GM19351 (cell line): ENCODE data around the gene GPR162.
"Not testable (repeated sequence)": the region's sequence is repeated elsewhere in the genome, so short reads cannot be mapped to it uniquely, and the experiment has no call there.

Source experiments
- ATAC-seq: cut with Tn5 transposase; IDR thresholded peaks from one replicate; pipeline ENCODE4 v1.9.1; 2021; ENCODE audit warnings: mild to moderate bottlenecking, moderate library complexity; ENCODE audit not compliant: unreplicated experiment

The GPR162 gene

DNA sequence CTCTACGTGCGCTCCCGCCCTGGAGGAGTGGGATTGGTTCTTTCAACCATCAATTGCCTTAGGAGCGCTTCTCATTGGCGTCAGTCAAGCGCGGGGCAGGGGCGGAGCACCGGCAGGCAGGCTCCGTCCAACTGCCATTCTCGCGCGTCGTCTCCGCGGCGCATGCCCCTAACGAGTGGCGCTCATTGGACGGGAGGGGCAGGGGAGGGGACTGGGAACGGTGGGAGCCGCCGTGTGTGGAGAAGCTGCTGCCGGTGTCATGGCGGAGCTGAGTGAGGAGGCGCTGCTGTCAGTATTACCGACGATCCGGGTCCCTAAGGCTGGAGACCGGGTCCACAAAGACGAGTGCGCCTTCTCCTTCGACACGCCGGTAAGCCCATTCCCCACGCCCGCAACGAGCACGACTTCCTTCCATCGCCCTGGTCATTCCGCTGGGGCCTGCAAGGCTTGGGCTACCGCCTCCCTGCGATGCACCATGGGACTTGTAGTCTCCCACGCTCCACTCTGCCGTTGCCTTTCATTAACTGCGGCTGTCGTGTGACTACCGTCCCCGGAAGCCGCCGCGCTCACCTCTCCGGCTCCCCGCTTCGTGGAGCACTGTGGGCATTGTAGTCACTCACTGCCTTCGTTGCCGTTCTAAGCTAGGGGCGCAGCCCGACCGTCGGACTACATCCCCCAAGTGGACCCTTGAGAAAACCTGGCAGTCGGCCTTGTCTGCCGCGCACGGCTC is 30.5 kb downstream of the GPR162 start, which contains the start of gene USP5:
Gene USP5, plus strand, starts transcription at position 230 of the 730 bp plus-strand sequence. Its CDS starts 30 bp downstream, at position 260.
- ATAC-seq, result peak; percentile 70

DNA sequence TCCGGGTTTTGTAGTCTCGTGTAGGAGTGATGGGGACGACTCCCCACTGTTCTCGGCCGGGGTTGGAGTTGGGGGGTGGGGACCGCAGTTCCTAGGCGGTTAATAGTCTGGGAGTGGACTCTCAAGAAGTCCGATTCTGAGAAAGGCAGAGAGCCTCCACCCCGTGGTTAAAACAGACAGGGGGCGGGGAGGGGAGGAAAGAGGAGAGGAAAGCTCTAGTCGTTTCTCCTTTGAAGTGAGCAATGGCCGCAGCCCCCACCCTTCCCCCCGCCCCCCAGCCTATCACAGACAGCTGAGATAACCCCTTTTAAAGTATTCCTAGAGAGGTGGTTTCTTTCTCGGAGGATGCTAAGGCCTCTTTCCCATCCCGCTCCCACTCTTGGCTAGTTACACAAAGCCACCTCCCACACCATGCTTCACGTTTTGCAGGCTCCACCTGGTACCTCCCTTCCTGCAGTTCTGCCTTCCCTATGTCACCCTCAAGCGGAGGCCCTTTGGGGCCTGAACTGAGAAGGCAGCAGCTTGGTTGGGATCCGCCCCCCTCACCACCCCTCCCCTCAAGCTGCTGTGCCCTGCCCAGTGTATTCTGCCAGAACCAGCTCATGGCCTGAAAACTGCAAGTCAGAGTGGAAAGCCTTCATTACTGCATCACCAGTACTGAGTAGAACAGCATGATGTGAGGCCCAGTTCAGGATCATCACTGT is 31.2 kb downstream of the GPR162 start:
- no peak for ATAC-seq

DNA sequence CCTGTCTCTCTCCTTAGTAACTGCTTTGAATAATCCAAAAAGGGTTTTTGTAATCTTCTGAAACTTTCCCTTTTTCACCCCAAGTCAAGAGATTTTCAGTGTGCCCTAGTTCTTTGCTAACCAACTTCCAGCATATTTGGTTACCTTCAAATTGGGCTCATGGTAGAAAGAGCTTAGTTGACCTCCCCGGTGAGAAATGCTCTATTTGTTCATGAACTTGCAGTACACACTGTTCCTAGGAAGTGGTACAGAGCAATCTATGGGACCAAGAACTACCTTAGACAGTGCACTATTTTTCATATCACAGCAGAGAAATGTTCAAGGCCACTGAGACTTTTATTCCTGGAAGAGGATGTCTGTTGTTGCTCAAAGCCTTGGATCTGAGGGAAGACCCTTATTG is 32.0 kb downstream of the GPR162 start:
- no peak for ATAC-seq

DNA sequence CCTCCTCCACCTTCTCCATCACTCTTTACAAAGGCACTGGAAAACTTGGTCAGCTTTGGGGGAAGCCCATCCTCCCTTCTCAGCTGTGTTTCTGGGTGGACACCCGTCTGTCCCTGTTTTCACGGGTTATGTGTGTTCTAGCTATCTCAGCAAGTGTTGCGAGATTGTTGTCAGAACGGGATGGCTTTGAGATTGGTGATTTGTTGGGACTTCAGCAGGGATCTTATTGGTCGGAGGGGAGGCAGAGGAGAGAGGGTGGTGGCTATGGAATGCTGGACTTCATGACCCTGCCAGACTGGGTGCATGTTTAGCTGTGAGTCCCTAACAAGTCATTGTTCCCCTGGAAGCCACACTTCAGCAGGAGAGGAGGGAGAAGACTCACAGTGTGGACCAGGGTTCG is 32.4 kb downstream of the GPR162 start:
- ATAC-seq, result no peak

DNA sequence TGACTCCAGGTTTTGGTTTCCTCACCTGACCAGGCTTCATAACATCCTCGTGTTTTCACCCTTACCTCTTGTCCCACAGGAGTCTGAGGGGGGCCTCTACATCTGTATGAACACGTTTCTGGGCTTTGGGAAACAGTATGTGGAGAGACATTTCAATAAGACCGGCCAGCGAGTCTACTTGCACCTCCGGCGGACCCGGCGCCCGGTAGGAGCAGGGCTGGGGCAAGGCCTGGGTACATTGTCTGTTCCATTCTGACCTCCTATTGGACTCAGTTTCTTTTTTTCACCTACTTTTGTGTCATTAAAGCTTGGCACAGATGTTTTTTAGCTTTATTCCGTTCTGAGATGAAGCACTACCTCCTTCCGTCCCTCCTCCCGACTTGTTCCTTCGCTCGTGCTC is 33.7 kb downstream of the GPR162 start:
- no peak for ATAC-seq

DNA sequence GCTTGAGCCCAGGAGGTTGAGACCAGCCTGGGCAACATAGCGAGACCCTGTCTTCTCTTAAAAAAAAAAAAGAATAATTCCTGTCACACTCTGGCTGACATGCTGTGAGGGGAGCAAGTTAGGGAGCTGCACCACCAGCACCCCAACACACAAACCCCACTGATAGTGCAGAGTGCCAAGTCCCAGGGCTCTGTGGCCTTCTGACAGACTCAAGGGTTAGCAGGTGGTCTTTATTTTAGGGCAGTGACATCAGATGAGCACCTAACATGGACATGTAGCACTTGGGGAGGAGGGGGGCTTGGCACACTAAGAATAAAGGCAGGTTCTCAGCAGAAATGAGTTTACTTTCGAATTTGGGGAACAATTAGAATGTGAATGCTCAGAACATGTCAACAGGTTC is 37.2 kb downstream of the GPR162 start:
- ATAC-seq, result no peak

DNA sequence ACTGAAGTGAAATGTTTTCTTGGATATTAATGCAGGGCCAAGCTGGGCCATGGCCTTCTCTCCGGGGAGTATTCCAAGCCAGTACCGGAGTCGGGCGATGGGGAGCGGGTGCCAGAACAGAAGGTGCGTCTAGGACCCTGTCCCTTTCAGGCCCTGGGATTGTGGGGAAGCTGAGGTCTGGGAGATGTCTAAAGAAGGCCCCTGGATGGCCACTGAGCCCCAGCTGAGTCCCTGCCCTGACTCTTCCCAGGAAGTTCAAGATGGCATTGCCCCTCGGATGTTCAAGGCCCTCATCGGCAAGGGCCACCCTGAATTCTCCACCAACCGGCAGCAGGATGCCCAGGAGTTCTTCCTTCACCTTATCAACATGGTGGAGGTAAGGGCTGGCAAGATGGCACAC is 38.5 kb downstream of the GPR162 start:
- ATAC-seq, result no peak

DNA sequence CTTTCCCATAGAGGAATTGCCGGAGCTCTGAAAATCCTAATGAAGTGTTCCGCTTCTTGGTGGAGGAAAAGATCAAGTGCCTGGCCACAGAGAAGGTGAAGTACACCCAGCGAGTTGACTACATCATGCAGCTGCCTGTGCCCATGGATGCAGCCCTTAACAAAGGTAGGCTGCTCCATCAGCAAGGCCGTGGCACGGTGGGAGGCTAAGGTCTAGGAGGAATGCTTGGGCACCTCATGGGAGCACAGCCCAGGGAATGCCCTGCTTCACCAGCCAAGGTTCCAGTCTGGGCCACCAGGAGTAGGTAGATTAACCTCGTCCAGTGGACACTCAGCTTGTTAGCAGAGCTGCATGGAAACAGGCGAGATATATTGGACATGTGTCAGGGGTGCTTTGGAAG is 39.3 kb downstream of the GPR162 start:
- ATAC-seq, result no peak

DNA sequence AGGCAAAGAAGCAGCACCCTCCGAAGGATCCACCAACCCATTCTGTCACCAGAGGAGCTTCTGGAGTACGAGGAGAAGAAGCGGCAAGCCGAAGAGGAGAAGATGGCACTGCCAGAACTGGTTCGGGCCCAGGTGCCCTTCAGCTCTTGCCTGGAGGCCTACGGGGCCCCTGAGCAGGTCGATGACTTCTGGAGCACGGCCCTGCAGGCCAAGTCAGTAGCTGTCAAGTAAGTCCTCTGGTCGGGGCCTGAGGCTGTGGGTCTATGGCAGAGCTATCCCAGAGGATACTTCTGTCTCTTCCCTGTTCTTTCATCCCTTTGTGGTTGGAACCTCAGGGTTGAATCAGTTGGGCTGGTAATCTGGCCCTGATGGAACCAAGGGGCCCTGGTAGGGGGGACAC is 39.8 kb downstream of the GPR162 start:
- ATAC-seq, result no peak

DNA sequence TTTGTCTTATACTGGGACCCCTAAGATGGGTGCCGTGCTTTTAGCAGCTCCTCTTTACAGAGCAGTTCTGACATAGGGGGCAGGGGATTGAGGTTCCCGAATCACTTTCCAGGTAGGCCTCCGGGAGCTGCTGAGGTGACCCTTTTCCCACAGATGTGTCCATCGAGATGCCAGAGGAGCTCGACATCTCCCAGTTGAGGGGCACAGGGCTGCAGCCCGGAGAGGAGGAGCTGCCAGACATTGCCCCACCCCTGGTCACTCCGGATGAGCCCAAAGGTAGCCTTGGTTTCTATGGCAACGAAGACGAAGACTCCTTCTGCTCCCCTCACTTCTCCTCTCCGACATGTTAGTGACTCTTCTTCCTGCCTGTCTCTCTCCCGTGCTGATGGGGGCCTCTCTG is 41.4 kb downstream of the GPR162 start:
- ATAC-seq, result no peak

DNA sequence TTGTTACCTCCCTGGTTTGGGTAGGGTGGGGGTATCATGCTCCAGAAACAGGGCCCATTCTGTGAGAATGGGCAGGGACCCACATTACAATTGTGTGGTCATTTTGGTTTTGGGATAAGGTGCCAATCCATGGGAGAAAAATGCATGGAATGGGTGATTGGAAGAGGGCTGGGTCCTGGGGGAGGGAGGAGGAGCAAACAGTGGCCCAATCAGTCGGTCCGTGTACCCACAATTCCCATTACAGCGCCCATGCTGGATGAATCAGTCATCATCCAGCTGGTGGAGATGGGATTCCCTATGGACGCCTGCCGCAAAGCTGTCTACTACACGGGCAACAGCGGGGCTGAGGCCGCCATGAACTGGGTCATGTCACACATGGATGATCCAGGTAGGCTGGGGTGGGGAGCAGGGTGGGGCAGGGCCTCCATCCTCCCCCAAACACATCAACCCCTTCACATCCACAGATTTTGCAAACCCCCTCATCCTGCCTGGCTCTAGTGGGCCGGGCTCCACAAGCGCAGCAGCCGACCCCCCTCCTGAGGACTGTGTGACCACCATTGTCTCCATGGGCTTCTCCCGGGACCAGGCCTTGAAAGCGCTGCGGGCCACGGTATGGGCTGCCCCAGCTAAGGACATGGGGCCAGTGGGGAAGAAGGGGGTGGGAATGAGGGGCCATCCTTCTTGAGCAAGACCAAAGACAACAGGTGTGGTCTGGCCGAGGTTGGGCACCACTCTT is 42.1 kb downstream of the GPR162 start:
- ATAC-seq, result no peak

DNA sequence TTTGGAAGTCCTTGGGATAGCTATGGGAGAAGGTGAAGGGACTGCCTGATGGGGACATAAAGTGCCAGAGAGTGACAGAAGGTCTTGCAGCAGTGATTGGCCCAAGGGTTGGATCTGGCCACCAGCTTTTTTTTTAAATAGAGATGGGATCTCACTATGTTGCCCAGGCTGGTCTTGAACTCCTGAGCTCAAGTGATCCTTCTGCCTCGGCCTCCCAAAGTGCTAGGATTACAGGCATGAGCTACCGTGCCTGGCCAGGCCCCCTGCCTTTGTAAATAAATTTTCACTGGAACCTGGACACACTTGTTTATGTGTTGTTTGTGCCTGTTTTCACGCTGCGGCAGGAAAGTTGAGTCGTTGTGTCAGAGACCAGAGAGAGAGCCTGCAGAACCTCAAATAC is 43.7 kb downstream of the GPR162 start:
- not testable (repeated sequence) for ATAC-seq

DNA sequence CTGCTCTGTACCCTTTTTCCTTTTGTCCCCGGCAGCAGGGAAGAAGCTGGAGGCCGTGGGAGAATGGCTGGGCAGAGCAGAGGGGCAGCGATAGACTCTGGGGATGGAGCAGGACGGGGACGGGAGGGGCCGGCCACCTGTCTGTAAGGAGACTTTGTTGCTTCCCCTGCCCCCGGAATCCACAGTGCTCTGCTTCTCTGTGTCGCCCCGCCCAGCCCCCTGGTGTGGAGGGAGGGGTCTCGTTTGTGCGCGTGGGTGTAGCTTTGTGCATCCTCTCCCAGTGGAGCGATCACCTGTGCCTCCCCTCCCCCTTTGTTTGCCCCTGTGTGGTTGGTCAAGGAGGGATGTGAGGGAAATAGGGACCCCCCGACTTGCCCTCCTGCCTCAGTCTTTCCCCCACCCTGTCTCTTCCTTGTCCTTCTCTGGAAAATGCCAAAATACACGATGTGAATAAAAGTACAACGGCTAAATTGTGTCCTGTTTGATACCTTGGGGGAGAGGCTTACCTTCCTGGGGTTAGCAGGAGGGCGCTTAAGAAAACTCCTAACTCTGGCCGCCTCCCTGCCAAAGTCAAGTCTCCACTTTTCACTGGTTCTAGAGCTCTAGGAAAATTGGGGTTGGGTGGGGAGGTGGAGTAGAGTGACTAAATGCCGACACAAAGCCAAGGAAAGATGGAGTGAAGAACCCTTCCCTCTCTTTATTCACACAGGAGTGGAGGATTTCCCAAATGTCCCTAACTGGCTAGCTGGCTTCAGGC is 44.7 kb downstream of the GPR162 start:
- ATAC-seq, result no peak

DNA sequence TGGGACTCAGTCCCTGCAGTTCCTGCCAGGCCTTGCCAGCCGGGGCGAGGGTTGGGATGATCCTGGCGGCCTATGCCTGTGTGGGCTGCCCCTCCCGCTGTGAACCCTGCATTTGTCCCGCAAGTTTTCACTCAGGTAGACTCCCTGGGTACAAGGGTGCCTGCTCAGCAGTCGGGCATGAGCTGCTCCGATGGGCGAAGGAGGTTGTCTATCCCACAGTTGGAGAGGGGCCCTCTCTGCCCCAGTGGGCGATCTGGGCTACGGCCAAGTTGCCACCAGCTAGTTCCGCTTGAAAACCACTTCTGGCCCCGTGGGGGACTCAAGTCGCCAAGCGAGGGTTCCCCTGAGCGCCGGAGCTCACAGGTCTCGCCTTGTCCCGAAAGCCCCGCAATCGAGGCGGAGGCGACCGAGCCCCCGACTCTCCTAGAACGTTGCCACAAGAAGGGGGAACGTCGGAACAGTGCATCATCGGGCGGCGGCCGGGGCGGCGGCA is 45.3 kb downstream of the GPR162 start:
- peak; percentile 7 for ATAC-seq

DNA sequence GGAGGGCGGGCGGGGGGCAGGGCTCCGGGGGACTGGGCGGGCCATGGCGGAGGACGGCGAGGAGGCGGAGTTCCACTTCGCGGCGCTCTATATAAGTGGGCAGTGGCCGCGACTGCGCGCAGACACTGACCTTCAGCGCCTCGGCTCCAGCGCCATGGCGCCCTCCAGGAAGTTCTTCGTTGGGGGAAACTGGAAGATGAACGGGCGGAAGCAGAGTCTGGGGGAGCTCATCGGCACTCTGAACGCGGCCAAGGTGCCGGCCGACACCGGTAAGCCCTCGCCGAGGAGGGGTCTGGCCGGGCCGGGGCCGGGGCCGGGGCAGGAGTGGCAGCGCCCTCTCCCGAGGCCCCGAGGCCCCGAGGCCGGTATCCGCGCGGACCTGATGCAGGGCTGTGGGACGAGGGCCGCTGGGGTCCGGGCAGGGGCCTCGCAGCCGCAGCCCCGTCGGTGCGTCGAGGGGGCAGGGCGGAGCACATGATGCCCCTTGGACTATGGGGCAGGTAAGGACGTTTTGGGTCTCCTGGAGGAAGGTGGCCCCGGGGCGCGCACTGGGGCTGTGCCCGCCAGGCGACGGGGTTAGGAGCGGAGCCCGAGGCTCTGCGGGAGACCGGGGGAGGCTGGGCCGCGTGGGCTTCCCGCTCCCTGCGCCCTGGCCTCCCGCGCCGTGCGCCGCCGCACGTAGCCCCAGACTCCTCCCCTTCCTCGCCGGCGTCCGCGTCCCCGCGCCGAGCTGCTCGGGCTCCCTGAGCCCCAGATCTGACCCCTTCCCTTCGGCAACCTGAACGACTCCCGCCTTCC is 46.0 kb downstream of the GPR162 start, which contains the start of gene TPI1:
Gene TPI1, plus strand, starts transcription at position 119 of the 798 bp plus-strand sequence. Its CDS starts 36 bp downstream, at position 155.
- peak; percentile 63 for ATAC-seq

DNA sequence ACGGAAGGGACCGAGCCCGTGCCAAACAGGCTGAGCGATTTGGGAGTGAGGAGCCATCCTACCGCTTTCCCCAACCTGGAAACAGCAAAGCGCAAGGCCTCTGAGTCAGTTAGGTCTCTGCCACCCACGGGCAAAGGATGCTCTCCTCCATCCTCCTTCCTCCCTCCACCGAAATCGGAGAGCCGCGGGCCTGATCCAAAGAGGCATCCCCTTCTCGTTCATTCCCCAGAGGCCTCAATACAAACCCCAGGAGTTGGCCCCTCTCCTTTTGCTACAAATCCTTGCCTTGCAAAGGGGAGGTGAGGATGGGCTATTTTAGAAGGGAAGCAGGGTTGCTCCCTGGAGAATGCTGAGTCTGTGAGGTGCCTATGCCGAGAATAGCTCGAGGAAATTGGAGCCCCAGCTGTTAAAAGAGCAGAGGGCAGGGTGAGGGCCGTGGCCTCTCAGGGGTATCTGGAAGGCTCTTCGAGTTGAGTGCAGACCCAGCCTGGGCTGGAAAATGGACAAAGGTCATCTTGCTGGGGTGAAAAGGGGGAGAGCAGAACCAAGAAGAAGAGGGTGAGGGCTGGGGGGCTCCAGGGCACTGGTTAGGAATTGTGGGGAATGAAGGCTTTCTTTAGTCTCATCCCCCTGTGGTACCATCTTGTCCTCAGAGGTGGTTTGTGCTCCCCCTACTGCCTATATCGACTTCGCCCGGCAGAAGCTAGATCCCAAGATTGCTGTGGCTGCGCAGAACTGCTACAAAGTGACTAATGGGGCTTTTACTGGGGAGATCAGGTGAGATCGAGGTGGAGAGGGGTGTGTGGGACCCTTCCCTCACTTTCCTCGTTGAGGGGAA is 46.8 kb downstream of the GPR162 start:
- no peak for ATAC-seq

DNA sequence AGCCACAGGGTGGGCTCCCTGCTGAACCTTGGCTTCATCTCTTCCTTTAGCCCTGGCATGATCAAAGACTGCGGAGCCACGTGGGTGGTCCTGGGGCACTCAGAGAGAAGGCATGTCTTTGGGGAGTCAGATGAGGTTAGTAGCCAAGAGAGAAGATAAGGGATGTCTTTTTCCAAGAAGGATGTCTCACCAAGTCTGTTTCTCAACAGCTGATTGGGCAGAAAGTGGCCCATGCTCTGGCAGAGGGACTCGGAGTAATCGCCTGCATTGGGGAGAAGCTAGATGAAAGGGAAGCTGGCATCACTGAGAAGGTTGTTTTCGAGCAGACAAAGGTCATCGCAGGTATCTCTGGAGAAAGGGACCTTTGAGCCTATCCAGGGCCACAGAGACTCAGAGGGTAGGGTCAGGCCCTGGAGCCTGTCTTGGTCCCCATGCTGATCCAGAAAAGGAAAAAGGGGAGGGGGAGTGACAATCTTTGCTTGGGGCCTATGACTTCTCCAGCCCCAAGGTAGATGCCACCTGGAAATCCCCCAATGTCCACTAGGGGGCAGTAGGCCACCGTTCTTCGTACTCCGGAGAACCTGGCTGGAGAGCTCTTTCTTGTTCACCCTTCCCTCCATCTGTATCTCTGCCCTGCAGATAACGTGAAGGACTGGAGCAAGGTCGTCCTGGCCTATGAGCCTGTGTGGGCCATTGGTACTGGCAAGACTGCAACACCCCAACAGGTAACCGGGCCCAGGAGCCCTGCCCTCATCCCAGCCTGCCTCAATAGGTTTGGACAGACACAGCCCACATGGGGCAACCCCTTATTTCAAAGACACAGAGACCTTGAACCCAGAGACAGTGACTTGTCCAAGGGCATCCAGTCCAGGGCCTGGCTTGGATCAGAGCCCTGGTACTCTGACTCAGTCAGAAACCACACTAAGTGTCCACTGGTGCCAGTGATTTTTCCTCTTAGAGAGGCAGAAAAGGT is 47.7 kb downstream of the GPR162 start:
- ATAC-seq, result no peak

DNA sequence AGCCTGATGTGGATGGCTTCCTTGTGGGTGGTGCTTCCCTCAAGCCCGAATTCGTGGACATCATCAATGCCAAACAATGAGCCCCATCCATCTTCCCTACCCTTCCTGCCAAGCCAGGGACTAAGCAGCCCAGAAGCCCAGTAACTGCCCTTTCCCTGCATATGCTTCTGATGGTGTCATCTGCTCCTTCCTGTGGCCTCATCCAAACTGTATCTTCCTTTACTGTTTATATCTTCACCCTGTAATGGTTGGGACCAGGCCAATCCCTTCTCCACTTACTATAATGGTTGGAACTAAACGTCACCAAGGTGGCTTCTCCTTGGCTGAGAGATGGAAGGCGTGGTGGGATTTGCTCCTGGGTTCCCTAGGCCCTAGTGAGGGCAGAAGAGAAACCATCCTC is 48.7 kb downstream of the GPR162 start:
- ATAC-seq, result not testable (repeated sequence)
